Adipocyte (in vitro differentiated cells): ENCODE results near the gene LRRC71.
A peak's percentile ranks its signal among the peaks of the same experiment; 100 is the strongest.

Source experiments
- DNase-seq: peaks from one replicate; pipeline ENCODE4 v3.0.0-alpha.2; 2015; ENCODE audit warnings: low read depth
- H3K27me3 ChIP-seq: replicated peaks from 2 replicates; pipeline ENCODE4 v1.7.0; 2013; ENCODE audit warnings: mild to moderate bottlenecking, low read length, moderate library complexity; ENCODE audit not compliant: control insufficient read depth, insufficient read depth
- H3K36me3 ChIP-seq: 2 replicates; pipeline ENCODE4 v1.7.0; 2013; ENCODE audit warnings: low read length, mild to moderate bottlenecking, moderate library complexity; ENCODE audit not compliant: control insufficient read depth, insufficient read depth, severe bottlenecking
- H3K4me1 ChIP-seq: 2 replicates; pipeline ENCODE4 v1.7.0; 2013; ENCODE audit warnings: mild to moderate bottlenecking, low read length, moderate library complexity; ENCODE audit not compliant: control insufficient read depth, insufficient read depth
- H3K4me3 ChIP-seq: 2 replicates; pipeline ENCODE4 v1.7.0; 2013; ENCODE audit warnings: mild to moderate bottlenecking, low read length, moderate library complexity
- H3K9ac ChIP-seq: 2 replicates; pipeline ENCODE4 v1.7.0; 2013; ENCODE audit warnings: mild to moderate bottlenecking, low read length, moderate library complexity
- H3K9me3 ChIP-seq: 2 replicates; pipeline ENCODE4 v1.7.0; 2013; ENCODE audit warnings: mild to moderate bottlenecking, low read length, moderate library complexity; ENCODE audit not compliant: control insufficient read depth

LRRC71 gene

DNA sequence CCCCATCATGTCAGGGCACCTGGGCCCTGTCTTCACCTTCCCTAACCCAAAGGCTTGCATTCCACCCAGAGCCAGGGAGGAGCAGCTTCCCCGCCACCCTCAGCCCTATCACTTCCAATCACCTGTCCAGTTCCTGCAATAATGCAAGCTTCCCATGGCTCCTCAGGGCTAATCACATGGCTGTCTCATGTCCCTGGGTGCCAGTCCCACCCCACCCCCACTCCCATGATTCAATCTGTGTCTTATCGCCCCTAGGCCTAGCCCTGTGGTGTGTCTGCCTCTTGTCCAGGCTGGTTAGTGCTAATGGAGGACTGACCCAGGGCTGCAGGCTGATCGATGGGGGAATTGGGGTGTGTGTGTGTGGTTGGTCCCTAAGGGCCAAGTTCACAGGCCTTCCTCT, 37.9 kb upstream of the LRRC71 start:
- Histone ChIP-seq H3K9ac (no peak overlapping the region), H3K4me3 (no peak overlapping the region), H3K36me3 (no peaks in the 10 kb centered on the region), H3K4me1 (peaks cover 10% of the 10 kb centered on the region), H3K27me3 (peaks cover 47% of the 10 kb centered on the region), H3K9me3 (no peaks in the 10 kb centered on the region)
- no peak for DNase-seq

GRCh38 chr1:156883919-156884318, 36.5 kb upstream of the LRRC71 start:
- Histone ChIP-seq H3K4me1 (peaks cover 10% of the 10 kb centered on the region), H3K36me3 (no peaks in the 10 kb centered on the region), H3K9me3 (no peaks in the 10 kb centered on the region), H3K9ac (no peak overlapping the region), H3K27me3 (peaks cover 43% of the 10 kb centered on the region), H3K4me3 (no peak overlapping the region)
- no peak for DNase-seq

DNA sequence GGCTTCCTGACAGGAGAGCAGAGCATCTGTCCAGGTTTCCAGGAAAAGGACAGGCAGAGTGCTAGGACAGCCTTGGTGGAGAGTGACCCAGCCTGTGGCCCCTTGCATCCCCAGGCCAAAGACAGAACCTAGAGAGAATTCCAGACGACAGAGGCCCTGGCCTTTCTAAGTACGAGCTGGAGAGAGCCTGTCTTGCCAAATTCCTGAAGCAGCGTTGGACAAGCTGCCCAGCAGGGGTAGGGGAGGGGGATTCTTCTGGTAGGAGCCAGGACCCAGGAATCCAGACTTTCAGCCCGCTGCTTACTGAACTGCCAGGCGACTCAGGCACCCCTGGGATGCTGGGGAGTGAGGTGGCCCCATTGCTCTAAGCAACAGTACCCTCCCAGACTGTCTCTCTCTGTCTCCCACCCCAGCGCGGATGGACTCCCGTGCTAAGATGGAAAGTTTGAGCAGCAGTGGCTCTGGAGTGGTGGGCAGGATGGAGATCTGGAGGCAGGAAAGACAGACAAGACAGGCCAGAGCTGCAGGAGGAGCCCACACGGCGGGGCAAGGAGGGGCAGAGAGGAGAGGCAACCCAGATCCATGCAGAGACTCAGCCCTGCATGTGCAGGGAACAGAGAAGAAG, 35.8 kb upstream of the LRRC71 start:
- Histone ChIP-seq H3K4me1 (peaks cover 10% of the 10 kb centered on the region), H3K4me3 (no peak overlapping the region), H3K36me3 (no peaks in the 10 kb centered on the region), H3K9ac (no peak overlapping the region), H3K9me3 (no peaks in the 10 kb centered on the region), H3K27me3 (peaks cover 38% of the 10 kb centered on the region)
- DNase-seq: no peak

DNA sequence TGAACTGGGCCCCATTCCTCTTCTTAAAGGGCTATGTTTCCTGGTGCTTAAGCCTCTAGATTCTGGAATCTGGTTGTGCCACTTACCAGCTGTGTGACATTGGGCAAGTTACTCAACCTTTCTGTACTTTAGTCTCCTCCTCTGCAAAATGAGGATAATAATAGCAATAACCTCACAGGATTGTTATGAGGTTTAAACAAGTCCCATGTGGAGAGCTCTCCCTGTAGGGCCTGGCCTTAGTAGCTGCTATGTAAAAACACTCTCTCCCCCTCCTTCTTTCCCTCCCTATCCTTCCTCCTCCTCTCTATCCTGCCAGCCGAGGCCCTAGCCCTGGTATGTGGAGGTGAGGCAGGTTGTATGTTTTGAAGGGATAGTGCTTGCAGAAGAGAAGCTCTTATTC, 35.1 kb upstream of the LRRC71 start:
- Histone ChIP-seq H3K36me3 (no peaks in the 10 kb centered on the region), H3K4me3 (no peak overlapping the region), H3K27me3 (peaks cover 36% of the 10 kb centered on the region), H3K9ac (no peak overlapping the region), H3K4me1 (peaks cover 10% of the 10 kb centered on the region), H3K9me3 (no peaks in the 10 kb centered on the region)
- peak; percentile 16 for DNase-seq

- Histone ChIP-seq H3K4me3 (no peak overlapping the region), H3K9ac (no peak overlapping the region), H3K36me3 (no peaks in the 10 kb centered on the region), H3K4me1 (peaks cover 10% of the 10 kb centered on the region), H3K9me3 (no peaks in the 10 kb centered on the region), H3K27me3 (peaks cover 30% of the 10 kb centered on the region)
- DNase-seq: no peak
These were observed 34.5 kb upstream of the LRRC71 start for GRCh38 chr1:156885880-156886355.

- peaks cover 22% of the 10 kb centered on the region for H3K27me3 ChIP-seq
These were observed 33.7 kb upstream of the LRRC71 start for GRCh38 chr1:156886583-156887281.

DNA sequence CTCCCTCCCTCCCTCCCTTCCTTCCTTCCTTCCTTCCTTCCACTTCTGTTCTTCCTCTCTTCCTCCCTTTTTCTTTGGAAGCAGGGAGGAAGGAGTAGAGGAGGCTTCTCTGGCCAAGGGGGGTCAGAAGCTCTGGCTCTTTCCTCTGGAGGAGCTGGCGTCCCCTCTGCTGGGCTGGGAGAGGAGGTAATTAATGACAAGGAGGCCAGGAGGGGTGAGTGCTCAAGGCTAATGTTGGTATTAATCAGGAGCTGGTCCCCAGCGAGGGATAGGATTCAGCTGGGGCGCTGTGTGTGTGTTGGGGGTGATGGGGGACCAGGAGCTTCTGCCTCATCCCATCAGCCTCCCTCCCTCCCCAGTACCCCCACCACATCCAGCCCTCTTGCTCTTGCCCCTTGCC, 33.1 kb upstream of the LRRC71 start:
- Histone ChIP-seq H3K27me3 (peaks cover 16% of the 10 kb centered on the region), H3K9ac (no peak overlapping the region), H3K36me3 (no peaks in the 10 kb centered on the region), H3K4me1 (peaks cover 14% of the 10 kb centered on the region), H3K4me3 (no peak overlapping the region), H3K9me3 (no peaks in the 10 kb centered on the region)
- no peak for DNase-seq

More at GRCh38 chr1:156886583-156887281, 33.7 kb upstream of the LRRC71 start:
- DNase-seq: no peak
- Histone ChIP-seq H3K36me3 (no peaks in the 10 kb centered on the region), H3K4me3 (no peak overlapping the region), H3K4me1 (peaks cover 10% of the 10 kb centered on the region), H3K9me3 (no peaks in the 10 kb centered on the region), H3K9ac (no peak overlapping the region)

- Histone ChIP-seq H3K27me3 (peaks cover 12% of the 10 kb centered on the region), H3K4me3 (no peak overlapping the region), H3K9me3 (no peaks in the 10 kb centered on the region), H3K9ac (no peak overlapping the region), H3K4me1 (peaks cover 18% of the 10 kb centered on the region), H3K36me3 (no peaks in the 10 kb centered on the region)
- DNase-seq: no peak
These were observed 32.7 kb upstream of the LRRC71 start for GRCh38 chr1:156887734-156888133.

DNA sequence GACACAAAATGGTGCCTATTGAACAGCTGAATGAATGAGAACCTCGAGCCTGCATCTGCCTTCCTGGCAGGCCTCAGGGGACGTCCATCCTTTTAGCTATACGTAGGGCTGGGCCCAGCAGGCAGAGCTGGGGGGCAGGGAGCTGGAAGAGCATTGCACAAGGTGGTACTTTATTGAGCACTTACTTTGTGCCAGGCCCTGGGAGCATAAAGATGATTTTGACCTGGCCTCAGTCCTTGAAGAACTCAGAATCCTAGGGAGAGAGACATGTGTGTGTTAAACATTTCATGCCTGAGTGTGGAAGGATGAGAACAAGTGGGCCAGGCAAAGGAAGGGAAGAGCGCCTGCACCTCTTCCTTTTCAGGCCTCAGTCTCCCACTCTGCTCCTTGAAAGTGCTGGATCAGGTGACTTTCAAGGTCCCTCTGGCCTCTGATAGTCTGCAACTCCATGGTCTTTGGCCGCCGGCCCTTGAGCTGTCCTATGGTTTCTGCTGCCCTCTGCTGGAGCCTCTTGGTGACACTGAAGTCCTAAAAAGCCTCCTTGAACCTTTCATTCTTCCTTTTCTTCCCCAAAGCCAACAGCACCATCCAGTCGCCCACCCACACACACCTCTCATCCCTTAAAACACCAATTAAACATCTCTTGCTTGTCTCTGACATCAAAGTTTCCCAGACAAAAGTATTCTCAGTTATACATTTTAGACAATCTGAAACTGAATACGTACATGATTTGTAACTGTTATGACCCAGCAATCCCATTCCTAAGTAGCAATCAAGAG, 30.4 kb upstream of the LRRC71 start:
- DNase-seq: peak; percentile 95
- Histone ChIP-seq H3K9me3 (no peaks in the 10 kb centered on the region), H3K36me3 (no peaks in the 10 kb centered on the region), H3K4me3 (no peak overlapping the region), H3K9ac (no peak overlapping the region), H3K4me1 (peaks cover 31% of the 10 kb centered on the region), H3K27me3 (peaks cover 4% of the 10 kb centered on the region)

DNA sequence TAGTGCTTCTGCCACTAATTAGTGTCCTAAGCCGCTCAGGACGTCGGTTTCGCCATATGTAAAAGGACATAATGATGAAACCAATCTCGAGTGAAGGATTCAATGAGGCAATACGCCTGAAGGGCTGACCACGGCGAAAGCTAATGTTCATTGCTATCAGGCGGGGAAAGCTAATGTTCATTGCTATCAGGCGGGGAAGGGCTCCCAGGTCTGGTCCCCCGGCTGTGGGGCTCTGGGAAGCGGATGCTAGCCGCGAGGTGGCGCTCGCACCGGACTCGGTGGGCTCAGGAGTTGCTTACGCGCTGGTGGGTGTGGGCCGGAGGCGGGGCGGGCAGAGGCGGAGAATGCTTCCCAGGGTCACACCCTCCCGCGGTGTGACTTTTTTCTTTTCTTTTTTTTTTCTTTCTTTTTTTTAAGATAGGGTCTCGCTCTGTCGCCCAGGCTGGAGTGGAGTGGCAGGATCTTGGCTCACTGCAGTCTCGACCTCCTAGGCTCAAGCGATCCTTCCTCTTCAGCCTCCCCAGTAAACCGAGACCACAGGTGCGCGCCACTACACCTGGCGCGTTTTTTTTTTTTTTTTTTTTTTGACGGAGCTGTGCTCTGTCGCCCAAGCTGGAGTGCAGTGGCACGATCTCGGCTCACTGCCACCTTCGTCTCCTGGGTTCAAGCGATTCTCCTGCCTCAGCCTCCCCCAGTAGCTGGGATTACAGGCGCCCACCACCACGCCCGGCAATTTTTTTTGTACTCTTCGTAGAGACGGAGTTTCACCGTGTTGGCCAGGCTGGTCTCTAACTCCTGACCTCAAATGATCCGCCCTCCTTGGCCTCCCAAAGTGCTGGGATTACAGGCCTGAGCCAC, 28.0 kb upstream of the LRRC71 start:
- Histone ChIP-seq H3K9ac (peak overlapping the region; percentile 73), H3K9me3 (no peaks in the 10 kb centered on the region), H3K36me3 (no peaks in the 10 kb centered on the region), H3K27me3 (peaks cover 4% of the 10 kb centered on the region), H3K4me3 (peak overlapping the region; percentile 49), H3K4me1 (peaks cover 49% of the 10 kb centered on the region)
- peak; percentile 97 for DNase-seq
